ENCODE data around the gene PKHD1. TPM values are rescaled to one million over a fixed set of nuclear protein-coding genes. Genes with fewer than 3 reads are reported as not detected.
A peak's percentile ranks its signal among the peaks of the same experiment; 100 is the strongest.

Gene PKHD1
- total RNA-seq, 1 experiment from 2014 or later, result 0.09 TPM

DNA sequence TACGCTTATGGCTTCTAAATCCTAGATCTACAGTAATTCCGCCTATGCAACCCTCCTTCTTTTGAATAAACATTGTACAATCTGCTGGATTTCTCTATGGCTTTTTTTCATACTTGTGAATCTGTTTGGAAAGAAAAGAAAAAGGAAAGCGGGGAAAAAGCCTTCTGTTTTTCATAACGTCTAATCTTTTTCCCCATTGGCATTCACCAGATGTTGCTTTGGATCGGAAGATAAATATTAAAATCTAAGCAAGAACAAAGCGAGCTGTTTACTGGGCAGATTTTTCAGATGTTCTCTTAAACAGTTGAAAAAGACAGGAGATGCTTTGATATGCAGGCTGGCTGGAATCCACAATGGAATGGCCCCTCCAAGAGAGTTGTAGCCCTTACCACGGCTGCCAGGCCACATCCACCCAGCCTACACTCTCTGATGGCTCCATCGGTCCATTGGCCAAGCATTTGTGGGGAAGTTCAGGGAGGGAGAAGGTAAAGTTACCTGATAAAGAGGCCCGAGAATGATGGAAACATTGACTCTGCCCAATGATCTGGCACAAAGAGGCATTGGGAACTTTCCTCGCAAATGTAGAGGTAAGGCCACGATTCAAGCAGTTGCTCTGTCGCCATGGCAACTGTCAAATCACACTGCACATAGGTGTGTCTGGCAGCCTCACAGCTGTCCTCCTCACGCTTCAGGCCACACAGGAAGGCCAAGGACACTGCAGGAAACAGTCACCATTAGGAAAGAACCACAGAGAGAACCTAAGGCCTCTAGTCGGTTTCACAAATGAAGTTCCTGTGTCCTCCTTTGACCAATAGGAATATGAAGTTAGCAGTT is 70.3 kb downstream of the PKHD1 start:
- Histone ChIP-seq H2AK5ac (ENCODE audit: insufficient read length, low read length) (no peak overlapping the region), H2BK20ac (ENCODE audit: low read depth, low read length, poor library complexity, severe bottlenecking) (no peak overlapping the region), H2BK12ac (ENCODE audit: insufficient read length, low read depth, low read length) (no peak overlapping the region), H3T11ph (ENCODE audit: low read length) (no peak overlapping the region), H4K5ac (ENCODE audit: insufficient read length, low read depth, low read length) (no peak overlapping the region), H3K56ac (ENCODE audit: insufficient read length, low read depth, low read length) (no peak overlapping the region), H4K8ac (replicated peaks; ENCODE audit: insufficient read length, low read depth, low read length) (no peak overlapping the region), H4K20me1 (ENCODE audit: control insufficient read depth, insufficient read depth, insufficient read length) (no peaks in the 10 kb centered on the region), H3K79me2 (ENCODE audit: insufficient read depth, low read length) (no peaks in the 10 kb centered on the region), H3K4me2 (ENCODE audit: insufficient read depth, insufficient read length, low read length) (no peak overlapping the region), H2BK5ac (ENCODE audit: insufficient read length, low read length) (no peak overlapping the region), H3K27ac (ENCODE audit: insufficient read length, low read depth, low read length) (no peak overlapping the region), H3K9me3 (ENCODE audit: control insufficient read depth, low read depth, low read length) (no peaks in the 10 kb centered on the region), H3K9ac (ENCODE audit: extremely low read depth, insufficient read length, low read length) (no peak overlapping the region), H2BK120ac (ENCODE audit: low read depth, low read length, poor library complexity, severe bottlenecking) (no peak overlapping the region), H3K23ac (ENCODE audit: insufficient read length, low read depth, low read length) (no peak overlapping the region), H2AFZ (ENCODE audit: low read length) (no peak overlapping the region), H4K91ac (ENCODE audit: insufficient read length, low read depth, low read length) (no peak overlapping the region), H3K79me1 (ENCODE audit: insufficient read depth, low read depth, low read length, poor library complexity, severe bottlenecking) (no peaks in the 10 kb centered on the region), H3K23me2 (ENCODE audit: insufficient read length, low read depth, low read length, poor library complexity, severe bottlenecking) (no peaks in the 10 kb centered on the region), H3K4ac (ENCODE audit: low read depth, low read length) (no peak overlapping the region), H3K18ac (ENCODE audit: insufficient read length, low read depth, low read length) (no peak overlapping the region), H2BK15ac (ENCODE audit: low read depth, low read length) (no peak overlapping the region), H3K27me3 (ENCODE audit: insufficient read depth, low read length) (no peaks in the 10 kb centered on the region), H3K4me1 (ENCODE audit: insufficient read depth, low read length) (no peaks in the 10 kb centered on the region), H3K14ac (ENCODE audit: insufficient read depth, low read length) (no peak overlapping the region)
- WGBS (ENCODE audit: extremely low coverage, insufficient read length, low lambda C conversion rate), result no CpG with 5 or more reads among the region's 14 CpGs
- peak; percentile 67 for DNase-seq
- H3K27me3 Mint-ChIP-seq (ENCODE audit: low read depth), result peaks cover 1% of the 10 kb centered on the region; the same call in 1 of the 2 replicates
- H3K36me3 Mint-ChIP-seq (ENCODE audit: insufficient read depth in 1 of 3, low read depth in 3 of 3), result no peaks in the 10 kb centered on the region
- no peak overlapping the region for H3K4me3 Mint-ChIP-seq
- H3K27ac Mint-ChIP-seq, result peak overlapping the region in 1 of 3 experiments; percentile 66; a peak in 1 of 7 replicates
- peaks cover 21 to 28% of the 10 kb centered on the region in 2 experiments for H3K4me1 Mint-ChIP-seq
- TF ChIP-seq, protein P1, sequence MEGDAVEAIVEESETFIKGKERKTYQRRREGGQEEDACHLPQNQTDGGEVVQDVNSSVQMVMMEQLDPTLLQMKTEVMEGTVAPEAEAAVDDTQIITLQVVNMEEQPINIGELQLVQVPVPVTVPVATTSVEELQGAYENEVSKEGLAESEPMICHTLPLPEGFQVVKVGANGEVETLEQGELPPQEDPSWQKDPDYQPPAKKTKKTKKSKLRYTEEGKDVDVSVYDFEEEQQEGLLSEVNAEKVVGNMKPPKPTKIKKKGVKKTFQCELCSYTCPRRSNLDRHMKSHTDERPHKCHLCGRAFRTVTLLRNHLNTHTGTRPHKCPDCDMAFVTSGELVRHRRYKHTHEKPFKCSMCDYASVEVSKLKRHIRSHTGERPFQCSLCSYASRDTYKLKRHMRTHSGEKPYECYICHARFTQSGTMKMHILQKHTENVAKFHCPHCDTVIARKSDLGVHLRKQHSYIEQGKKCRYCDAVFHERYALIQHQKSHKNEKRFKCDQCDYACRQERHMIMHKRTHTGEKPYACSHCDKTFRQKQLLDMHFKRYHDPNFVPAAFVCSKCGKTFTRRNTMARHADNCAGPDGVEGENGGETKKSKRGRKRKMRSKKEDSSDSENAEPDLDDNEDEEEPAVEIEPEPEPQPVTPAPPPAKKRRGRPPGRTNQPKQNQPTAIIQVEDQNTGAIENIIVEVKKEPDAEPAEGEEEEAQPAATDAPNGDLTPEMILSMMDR (conservative IDR thresholded peaks at IDR 0.05), result no peak
- H3K9me3 Mint-ChIP-seq, result no peaks in the 10 kb centered on the region; a peak in 1 of 5 replicates
